Naive B cell (primary cell): ENCODE data around the gene SRP14. TPM values are rescaled to one million over a fixed set of nuclear protein-coding genes. Genes with fewer than 3 reads are reported as not detected.
"Not testable (repeated sequence)": the region's sequence is repeated elsewhere in the genome, so short reads cannot be mapped to it uniquely, and the experiment has no call there.

Source experiments
- ATAC-seq, 2 donors: fragments of 150-1000 bp; cut with Tn5 transposase; 2 replicates each; pipeline ENCODE4 v1.10.0; 2021; ENCODE audit warnings: low read depth in 2 of 2, mild to moderate bottlenecking in 2 of 2, moderate library complexity in 2 of 2
- DNase-seq: peaks from one replicate; pipeline ENCODE4 v3.0.0; 2022
- H3K27ac Mint-ChIP-seq, 6 donors: one replicate each; pipeline ENCODE4 v1.8.0; 2020 to 2022; ENCODE audit warnings: mild to moderate bottlenecking in 6 of 6, mixed read lengths in 6 of 6, moderate library complexity in 5 of 6, inconsistent platforms in 2 of 6
- H3K27me3 Mint-ChIP-seq, 3 donors: one replicate each; pipeline ENCODE4 v1.8.0; 2021 to 2022; ENCODE audit warnings: mixed read lengths in 3 of 3, mild to moderate bottlenecking in 1 of 3
- H3K36me3 Mint-ChIP-seq, 2 donors: one replicate each; pipeline ENCODE4 v1.8.0; 2020 to 2022; ENCODE audit warnings: mixed read lengths in 2 of 2, inconsistent platforms in 1 of 2, mild to moderate bottlenecking in 1 of 2
- H3K4me1 Mint-ChIP-seq, 3 donors: one replicate each; pipeline ENCODE4 v1.8.0; 2020 to 2022; ENCODE audit warnings: mixed read lengths in 3 of 3, inconsistent platforms in 1 of 3, mild to moderate bottlenecking in 1 of 3, moderate library complexity in 1 of 3
- H3K4me3 Mint-ChIP-seq, 8 donors: one replicate each; pipeline ENCODE4 v1.8.0; 2020 to 2022; ENCODE audit warnings: mild to moderate bottlenecking in 8 of 8, mixed read lengths in 8 of 8, moderate library complexity in 8 of 8, inconsistent platforms in 2 of 8
- H3K9me3 Mint-ChIP-seq, 7 donors: one replicate each; pipeline ENCODE4 v1.8.0; 2020 to 2022; ENCODE audit warnings: mixed read lengths in 7 of 7, mild to moderate bottlenecking in 5 of 7, inconsistent platforms in 2 of 7, moderate library complexity in 1 of 7
- polyA plus RNA-seq, 6 donors: library from polyadenylated mRNA; unstranded; fragments of 300-500 nt; fragmentation: Illumina TruSeq; gene quantifications; one replicate each; pipeline ENCODE4 v1.2.3, GENCODE V29; 2021; ENCODE audit warnings: low read depth in 6 of 6

The SRP14 gene
- polyA plus RNA-seq, 6 donors from 2014 or later = 640 to 1,092 (median 833) TPM

- ATAC-seq, H3K9me3 Mint-ChIP-seq, H3K4me1 Mint-ChIP-seq, H3K4me3 Mint-ChIP-seq, DNase-seq, H3K27me3 Mint-ChIP-seq: not testable (repeated sequence)
- Mint-ChIP-seq H3K27ac (peak overlapping the region in 1 of 6 donors; percentile 53), H3K36me3 (peaks cover 31 to 33% of the 10 kb centered on the region in 2 donors)
Observed at GRCh38 chr15:39992953-39993352, 46.0 kb downstream of the SRP14 start.

GRCh38 chr15:39990706-39991105, 48.3 kb downstream of the SRP14 start:
- Mint-ChIP-seq H3K9me3 (no peaks in the 10 kb centered on the region), H3K4me1 (no peaks in the 10 kb centered on the region), H3K4me3 (no peak overlapping the region), H3K27ac (peak overlapping the region in 1 of 6 donors; percentile 60), H3K36me3 (peaks cover 29 to 33% of the 10 kb centered on the region in 2 donors), H3K27me3 (no peaks in the 10 kb centered on the region)
- ATAC-seq (no peak), DNase-seq (no peak)

- peaks cover 0 to 10% (median 3%) of the 10 kb centered on the region in 7 donors for H3K9me3 Mint-ChIP-seq
- H3K4me1 Mint-ChIP-seq = no peaks in the 10 kb centered on the region
- no peak for ATAC-seq
- H3K27me3 Mint-ChIP-seq = no peaks in the 10 kb centered on the region
- no peak overlapping the region for H3K27ac Mint-ChIP-seq
- H3K4me3 Mint-ChIP-seq = no peak overlapping the region
- peaks cover 21 to 23% of the 10 kb centered on the region in 2 donors for H3K36me3 Mint-ChIP-seq
- DNase-seq = no peak
Observed at GRCh38 chr15:39987821-39988220, 51.2 kb downstream of the SRP14 start.

Other genes starting within 250 kb of the SRP14 start
- gene GPR176, start 118.9 kb downstream of the SRP14 start, polyA plus RNA-seq = under 1 TPM in 2 of 6 donors, not detected in 4; 0.12 to 0.15 TPM
- 10 to 100 TPM; 12.5 to 24.3 (median 17.8) TPM for gene EIF2AK4, start 105.1 kb downstream of the SRP14 start, polyA plus RNA-seq
- gene BMF, start 69.7 kb upstream of the SRP14 start, polyA plus RNA-seq = 1 to 10 TPM in 5 of 6 donors, under 1 TPM in 1; 0.66 to 7.7 (median 5.5) TPM
- gene BUB1B, start 121.9 kb upstream of the SRP14 start, polyA plus RNA-seq = 1 to 10 TPM in 3 of 6 donors, under 1 TPM in 3; 0.30 to 3.7 (median 0.78) TPM
- gene PAK6, start 199.9 kb upstream of the SRP14 start, polyA plus RNA-seq = not detected
- gene ANKRD63, start 243.9 kb upstream of the SRP14 start, polyA plus RNA-seq = under 1 TPM in 1 of 6 donors, not detected in 5; 0.29 TPM